Measurements from ENCODE around the gene ANO1. TPM values are rescaled to one million over a fixed set of nuclear protein-coding genes. Genes with fewer than 3 reads are reported as not detected.
A peak's percentile ranks its signal among the peaks of the same experiment; 100 is the strongest.

ANO1 gene
- total RNA-seq, 1 donor from 2014 or later: 9.0 TPM

GRCh38 chr11:70173018-70173417 lies 94.9 kb downstream of the ANO1 start:
- Histone ChIP-seq H3K4me1 (no peaks in the 10 kb centered on the region), H3K4me3 (no peak overlapping the region), H3K27ac (no peak overlapping the region), H3K9me3 (no peaks in the 10 kb centered on the region), H3K36me3 (no peaks in the 10 kb centered on the region), H3K27me3 (ENCODE audit: low read depth) (peaks cover 7% of the 10 kb centered on the region)
- ATAC-seq (no peak), DNase-seq (no peak)
- no peak for TF ChIP-seq CTCF (IDR thresholded peaks at IDR 0.05)
- intact Hi-C loops (cut with DNase I): no loop called here

GRCh38 chr11:70174547-70175235 lies 96.6 kb downstream of the ANO1 start:
- TF ChIP-seq CTCF (IDR thresholded peaks at IDR 0.05): no peak
- ATAC-seq: no peak
- Histone ChIP-seq H3K27ac (no peak overlapping the region), H3K9me3 (no peaks in the 10 kb centered on the region), H3K4me3 (no peak overlapping the region), H3K4me1 (no peaks in the 10 kb centered on the region), H3K27me3 (ENCODE audit: low read depth) (no peaks in the 10 kb centered on the region), H3K36me3 (no peaks in the 10 kb centered on the region)
- DNase-seq: no peak
- intact Hi-C loops (cut with DNase I): no loop called here

- no peaks in the 10 kb centered on the region for H3K9me3 ChIP-seq
- H3K4me1 ChIP-seq: no peaks in the 10 kb centered on the region
- H3K27ac ChIP-seq: no peak overlapping the region
- no peak for ATAC-seq
- no peaks in the 10 kb centered on the region for H3K27me3 ChIP-seq (ENCODE audit: low read depth)
- DNase-seq: no peak
- intact Hi-C loops (cut with DNase I): no loop called here
- no peaks in the 10 kb centered on the region for H3K36me3 ChIP-seq
- H3K4me3 ChIP-seq: no peak overlapping the region
- TF ChIP-seq CTCF (IDR thresholded peaks at IDR 0.05): no peak
Observed at GRCh38 chr11:70175236-70175698, 97.2 kb downstream of the ANO1 start.

DNA sequence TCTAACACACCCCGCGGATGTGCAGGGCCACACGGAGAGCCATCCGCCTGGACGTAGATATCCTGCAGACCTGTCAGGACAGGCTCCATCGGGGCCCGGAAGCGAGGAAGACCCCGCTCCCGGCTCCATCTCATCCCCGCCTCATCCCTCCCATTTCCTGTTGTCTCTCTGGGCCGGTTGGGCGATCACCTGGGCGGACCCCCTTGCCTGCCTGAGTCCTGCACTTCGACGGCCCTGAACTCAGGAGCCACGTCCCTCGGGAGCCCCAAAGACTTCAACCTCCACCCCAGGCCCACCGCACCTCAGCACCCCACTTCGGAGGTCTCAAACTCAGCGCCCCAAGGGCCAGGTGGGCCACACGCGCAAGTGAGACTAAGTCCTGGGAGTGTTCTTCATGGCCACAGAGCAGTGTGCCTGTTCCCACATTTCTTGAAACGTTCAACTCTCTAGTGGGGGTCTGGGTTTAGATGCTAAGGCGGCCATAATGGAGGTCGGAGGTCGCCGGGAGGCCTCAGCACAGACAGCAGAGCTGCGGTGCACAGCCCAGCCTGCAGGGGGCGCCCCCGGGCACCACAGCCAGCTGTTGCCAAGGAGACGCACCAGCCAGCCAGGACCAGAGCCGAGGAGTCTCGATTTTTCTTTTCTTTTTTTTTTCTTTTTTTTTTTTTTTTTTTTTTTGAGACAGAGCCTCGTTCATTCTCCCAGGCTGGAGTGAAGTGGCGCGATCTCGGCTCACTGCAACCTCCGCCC lies 99.0 kb downstream of the ANO1 start:
- peak; percentile 52 for TF ChIP-seq CTCF (IDR thresholded peaks at IDR 0.05)
- no peaks in the 10 kb centered on the region for H3K36me3 ChIP-seq
- ATAC-seq (no peak), DNase-seq (peak; percentile 60)
- H3K9me3 ChIP-seq: no peaks in the 10 kb centered on the region
- no peak overlapping the region for H3K27ac ChIP-seq
- H3K4me1 ChIP-seq: no peaks in the 10 kb centered on the region
- intact Hi-C loops (cut with DNase I): no loop called here
- no peak overlapping the region for H3K4me3 ChIP-seq
- no peaks in the 10 kb centered on the region for H3K27me3 ChIP-seq (ENCODE audit: low read depth)

DNA sequence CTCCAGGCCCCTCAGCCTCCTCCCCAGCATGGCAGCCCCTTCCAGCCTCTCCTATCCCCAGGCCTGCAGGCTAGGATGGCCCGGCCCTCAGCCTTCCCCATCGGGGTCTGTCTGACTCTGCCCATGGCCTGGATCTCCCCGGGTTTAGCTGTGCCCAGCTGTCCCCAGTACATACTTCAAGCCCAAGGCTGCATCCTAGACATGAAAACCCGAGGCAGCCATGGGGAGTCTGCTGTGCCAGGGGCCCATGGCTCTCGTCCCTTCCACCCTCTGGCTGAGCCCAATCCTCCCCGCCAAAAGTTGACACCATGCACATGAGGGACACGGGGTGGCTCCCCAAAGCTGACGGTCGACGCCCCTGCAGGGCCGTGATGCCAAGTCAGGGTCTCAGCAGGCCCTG lies 102.8 kb downstream of the ANO1 start:
- Histone ChIP-seq H3K4me1 (no peaks in the 10 kb centered on the region), H3K36me3 (no peaks in the 10 kb centered on the region), H3K9me3 (no peaks in the 10 kb centered on the region), H3K4me3 (no peak overlapping the region), H3K27me3 (ENCODE audit: low read depth) (no peaks in the 10 kb centered on the region), H3K27ac (no peak overlapping the region)
- TF ChIP-seq CTCF (IDR thresholded peaks at IDR 0.05): no peak
- intact Hi-C loops (cut with DNase I): no loop called here
- DNase-seq: no peak
- no peak for ATAC-seq

Measured in lower lobe of right lung (tissue), 2 donors.